Activated gamma-delta T cell (primary cell): ENCODE data around the gene RIC8B.
"Not testable (repeated sequence)": the region's sequence is repeated elsewhere in the genome, so short reads cannot be mapped to it uniquely, and the experiment has no call there.

ENCODE experiments used
- DNase-seq: peaks from one replicate; lab custom pipeline; 2025; lab: John Stamatoyannopoulos, UW

Gene RIC8B

GRCh38 chr12:106903241-106903945 lies 128.9 kb downstream of the RIC8B start:
- DNase-seq, result peak; percentile 39

GRCh38 chr12:106906715-106907114 lies 132.2 kb downstream of the RIC8B start:
- no peak for DNase-seq

GRCh38 chr12:106907411-106907810 lies 132.9 kb downstream of the RIC8B start:
- DNase-seq, result no peak

- no peak for DNase-seq
Observed at GRCh38 chr12:106907846-106908245, 133.4 kb downstream of the RIC8B start.

- DNase-seq, result no peak
Observed at GRCh38 chr12:106908561-106908960, 134.1 kb downstream of the RIC8B start.

GRCh38 chr12:106910202-106910601 lies 135.7 kb downstream of the RIC8B start:
- DNase-seq, result no peak

GRCh38 chr12:106911581-106911980 lies 137.1 kb downstream of the RIC8B start:
- no peak for DNase-seq

- DNase-seq, result no peak
Observed at GRCh38 chr12:106913456-106913855, 139.0 kb downstream of the RIC8B start.

GRCh38 chr12:106914796-106915634 lies 140.5 kb downstream of the RIC8B start:
- no peak for DNase-seq

- no peak for DNase-seq
Observed at GRCh38 chr12:106915635-106916026, 141.1 kb downstream of the RIC8B start.

- DNase-seq, result no peak
Observed at GRCh38 chr12:106917503-106917902, 143.0 kb downstream of the RIC8B start.

GRCh38 chr12:106918746-106919145 lies 144.3 kb downstream of the RIC8B start:
- DNase-seq, result no peak

- no peak for DNase-seq
Observed at GRCh38 chr12:106919910-106920544, 145.5 kb downstream of the RIC8B start.

GRCh38 chr12:106921976-106922375 lies 147.5 kb downstream of the RIC8B start:
- not testable (repeated sequence) for DNase-seq

GRCh38 chr12:106923594-106923993 lies 149.1 kb downstream of the RIC8B start:
- DNase-seq, result not testable (repeated sequence)

- no peak for DNase-seq
Observed at GRCh38 chr12:106924268-106924861, 149.9 kb downstream of the RIC8B start.

- no peak for DNase-seq
Observed at GRCh38 chr12:106926657-106927056, 152.2 kb downstream of the RIC8B start.

- DNase-seq, result no peak
Observed at GRCh38 chr12:106934277-106934676, 159.8 kb downstream of the RIC8B start.
